ENCODE results near the gene MRPL58. TPM values are rescaled to one million over a fixed set of nuclear protein-coding genes. Genes with fewer than 3 reads are reported as not detected.

MRPL58 gene
- total RNA-seq, 1 experiment from 2014 or later = 41.0 TPM

- Histone ChIP-seq H2AK5ac (ENCODE audit: insufficient read length, low read length) (no peak overlapping the region), H3K14ac (ENCODE audit: insufficient read depth, low read length) (no peak overlapping the region), H4K20me1 (ENCODE audit: control insufficient read depth, insufficient read depth, insufficient read length) (no peaks in the 10 kb centered on the region), H4K5ac (ENCODE audit: insufficient read length, low read depth, low read length) (no peak overlapping the region), H3T11ph (ENCODE audit: low read length) (no peak overlapping the region), H3K18ac (ENCODE audit: insufficient read length, low read depth, low read length) (no peak overlapping the region), H2BK12ac (ENCODE audit: insufficient read length, low read depth, low read length) (no peak overlapping the region), H3K4me2 (ENCODE audit: insufficient read depth, insufficient read length, low read length) (no peak overlapping the region), H3K79me2 (ENCODE audit: insufficient read depth, low read length) (no peaks in the 10 kb centered on the region; the same call in 1 of the 2 replicates), H3K56ac (ENCODE audit: insufficient read length, low read depth, low read length) (no peak overlapping the region), H2BK5ac (ENCODE audit: insufficient read length, low read length) (no peak overlapping the region), H3K27me3 (ENCODE audit: insufficient read depth, low read length) (no peaks in the 10 kb centered on the region), H3K9me3 (ENCODE audit: control insufficient read depth, low read depth, low read length) (no peaks in the 10 kb centered on the region), H2BK120ac (ENCODE audit: low read depth, low read length, poor library complexity, severe bottlenecking) (no peak overlapping the region), H2AFZ (ENCODE audit: low read length) (no peak overlapping the region), H2BK20ac (ENCODE audit: low read depth, low read length, poor library complexity, severe bottlenecking) (no peak overlapping the region), H3K4ac (ENCODE audit: low read depth, low read length) (no peak overlapping the region), H3K23me2 (ENCODE audit: insufficient read length, low read depth, low read length, poor library complexity, severe bottlenecking) (no peaks in the 10 kb centered on the region), H4K8ac (replicated peaks; ENCODE audit: insufficient read length, low read depth, low read length) (no peak overlapping the region), H3K23ac (ENCODE audit: insufficient read length, low read depth, low read length) (no peak overlapping the region), H3K27ac (ENCODE audit: insufficient read length, low read depth, low read length) (no peak overlapping the region), H4K91ac (ENCODE audit: insufficient read length, low read depth, low read length) (no peak overlapping the region), H3K79me1 (ENCODE audit: insufficient read depth, low read depth, low read length, poor library complexity, severe bottlenecking) (no peaks in the 10 kb centered on the region), H3K9ac (ENCODE audit: extremely low read depth, insufficient read length, low read length) (no peak overlapping the region), H2BK15ac (ENCODE audit: low read depth, low read length) (no peak overlapping the region), H3K4me1 (ENCODE audit: insufficient read depth, low read length) (no peaks in the 10 kb centered on the region)
- Mint-ChIP-seq H3K27ac (no peak overlapping the region; a peak in 1 of 7 replicates), H3K27me3 (ENCODE audit: low read depth) (peaks cover 2% of the 10 kb centered on the region; the same call in 1 of the 2 replicates), H3K4me1 (no peaks in the 10 kb centered on the region), H3K36me3 (ENCODE audit: insufficient read depth in 1 of 3, low read depth in 3 of 3) (peaks cover 11 to 49% (median 40%) of the 10 kb centered on the region in 3 experiments; a peak in 6 of 7 replicates), H3K9me3 (no peaks in the 10 kb centered on the region), H3K4me3 (no peak overlapping the region; a peak in 1 of 5 replicates)
- DNase-seq = peak; percentile 91
- WGBS (ENCODE audit: extremely low coverage, insufficient read length, low lambda C conversion rate) = no CpG with 5 or more reads among the region's 76 CpGs
- peak; percentile 38; the same call in 2 of the 3 replicates for TF ChIP-seq CTCF (conservative IDR thresholded peaks at IDR 0.05)
Observed at GRCh38 chr17:75003070-75003956, 9.2 kb upstream of the MRPL58 start.
